GM19372 (cell line): ENCODE measurements around the gene PIGU.
"Not testable (repeated sequence)": the region's sequence is repeated elsewhere in the genome, so short reads cannot be mapped to it uniquely, and the experiment has no call there.

Experiments used
- ATAC-seq: cut with Tn5 transposase; IDR thresholded peaks from one replicate; pipeline ENCODE4 v1.9.1; 2021; ENCODE audit warnings: mild to moderate bottlenecking, low read depth, moderate library complexity; ENCODE audit not compliant: unreplicated experiment

Gene PIGU

GRCh38 chr20:34626992-34627391 lies 49.9 kb downstream of the PIGU start:
- ATAC-seq, result no peak

GRCh38 chr20:34624629-34625028 lies 52.3 kb downstream of the PIGU start:
- no peak for ATAC-seq

- ATAC-seq, result no peak
Measured at GRCh38 chr20:34622821-34623451, 54.0 kb downstream of the PIGU start.

GRCh38 chr20:34621383-34622367 lies 55.2 kb downstream of the PIGU start:
- no peak for ATAC-seq

- ATAC-seq, result no peak
Measured at GRCh38 chr20:34621036-34621343, 55.9 kb downstream of the PIGU start.

GRCh38 chr20:34618676-34619075 lies 58.2 kb downstream of the PIGU start:
- no peak for ATAC-seq

- not testable (repeated sequence) for ATAC-seq
Measured at GRCh38 chr20:34616913-34617312, 60.0 kb downstream of the PIGU start.

- ATAC-seq, result no peak
Measured at GRCh38 chr20:34615477-34615876, 61.4 kb downstream of the PIGU start.

GRCh38 chr20:34611976-34612375 lies 64.9 kb downstream of the PIGU start:
- ATAC-seq, result not testable (repeated sequence)

- ATAC-seq, result no peak
Measured at GRCh38 chr20:34607066-34607465, 69.8 kb downstream of the PIGU start.

- no peak for ATAC-seq
Measured at GRCh38 chr20:34604980-34605788, 71.7 kb downstream of the PIGU start.

- no peak for ATAC-seq
Measured at GRCh38 chr20:34600892-34601653, 75.8 kb downstream of the PIGU start.

- ATAC-seq, result no peak
Measured at GRCh38 chr20:34595377-34596184, 81.3 kb downstream of the PIGU start.

GRCh38 chr20:34586488-34587163 lies 90.3 kb downstream of the PIGU start:
- no peak for ATAC-seq

- no peak for ATAC-seq
Measured at GRCh38 chr20:34585019-34585418, 91.9 kb downstream of the PIGU start.

- ATAC-seq, result no peak
Measured at GRCh38 chr20:34583544-34583943, 93.3 kb downstream of the PIGU start.

GRCh38 chr20:34582911-34583310 lies 94.0 kb downstream of the PIGU start:
- ATAC-seq, result no peak

GRCh38 chr20:34582221-34582620 lies 94.7 kb downstream of the PIGU start:
- no peak for ATAC-seq
